Loucy (cell line): ENCODE results near the gene PARVG.

Experiments
- H2AFZ ChIP-seq: fragments of 200-600 bp; sonication (generic); 2 replicates; pipeline ENCODE4 v1.6.0; 2016; ENCODE audit warnings: antibody characterized with exemption, mild to moderate bottlenecking, low read length, moderate library complexity
- H3F3A ChIP-seq: fragments of 200-600 bp; 2 replicates; pipeline ENCODE4 v1.6.0; 2016; ENCODE audit warnings: antibody characterized with exemption, low read depth, mild to moderate bottlenecking
- H3K27me3 ChIP-seq: fragments of 200-600 bp; sonication (generic); 2 replicates; pipeline ENCODE4 v1.6.1; 2014; ENCODE audit warnings: low read length, mild to moderate bottlenecking; ENCODE audit not compliant: insufficient read depth, poor library complexity, severe bottlenecking
- H3K36me3 ChIP-seq: fragments of 200-600 bp; sonication (generic); 2 replicates; pipeline ENCODE4 v1.6.1; 2016; ENCODE audit warnings: low read length; ENCODE audit not compliant: insufficient read depth
- H3K4me1 ChIP-seq: fragments of 200-600 bp; sonication (generic); 2 replicates; pipeline ENCODE4 v1.5.1; 2014; ENCODE audit warnings: low read length, mild to moderate bottlenecking; ENCODE audit not compliant: insufficient read depth, poor library complexity, severe bottlenecking
- H3K4me2 ChIP-seq: fragments of 200-600 bp; sonication (generic); 2 replicates; pipeline ENCODE4 v1.6.0; 2014; ENCODE audit warnings: antibody characterized with exemption, low read length, low read depth, mild to moderate bottlenecking; ENCODE audit not compliant: poor library complexity, severe bottlenecking
- H3K4me3 ChIP-seq: fragments of 200-600 bp; sonication (generic); 2 replicates; pipeline ENCODE4 v1.5.1; 2014; ENCODE audit warnings: low read length, mild to moderate bottlenecking, mixed read lengths; ENCODE audit not compliant: poor library complexity, severe bottlenecking
- H3K79me2 ChIP-seq: fragments of 200-600 bp; sonication (generic); 2 replicates; pipeline ENCODE4 v1.6.1; 2014; ENCODE audit warnings: low read length; ENCODE audit not compliant: insufficient read depth
- H3K9ac ChIP-seq: fragments of 200-600 bp; sonication (generic); 2 replicates; pipeline ENCODE4 v1.6.0; 2014; ENCODE audit warnings: mild to moderate bottlenecking, low read depth, low read length, moderate library complexity; ENCODE audit not compliant: poor library complexity, severe bottlenecking
- H3K9me2 ChIP-seq: fragments of 200-600 bp; sonication (generic); replicated peaks from 2 replicates; pipeline ENCODE4 v1.6.1; 2016; ENCODE audit warnings: low read depth, low read length, mixed read lengths
- H3K9me3 ChIP-seq: fragments of 200-600 bp; sonication (generic); 2 replicates; pipeline ENCODE4 v1.6.1; 2014; ENCODE audit warnings: mild to moderate bottlenecking, antibody characterized with exemption, low read length, low read depth; ENCODE audit not compliant: insufficient read depth
- H4K20me1 ChIP-seq: fragments of 200-600 bp; sonication (generic); 2 replicates; pipeline ENCODE4 v1.6.0; 2014; ENCODE audit warnings: antibody characterized with exemption, low read length, mild to moderate bottlenecking; ENCODE audit not compliant: insufficient read depth, poor library complexity, severe bottlenecking
- CTCF ChIP-seq: fragments of 200-600 bp; sonication (generic); conservative IDR thresholded peaks from 2 replicates; pipeline ENCODE4 v1.5.1; 2014; ENCODE audit warnings: mild to moderate bottlenecking, antibody characterized with exemption, low read length
- EZH2phosphoT487 ChIP-seq: fragments of 200-600 bp; IDR thresholded peaks from 2 replicates; pipeline ENCODE4 v1.6.1; 2018; ENCODE audit warnings: antibody characterized with exemption, mild to moderate bottlenecking, moderate library complexity, borderline replicate concordance

Gene PARVG

GRCh38 chr22:44214187-44214586 is 33.5 kb downstream of the PARVG start:
- H4K20me1 ChIP-seq, result no peaks in the 10 kb centered on the region
- H3F3A ChIP-seq, result no peaks in the 10 kb centered on the region
- H3K9me2 ChIP-seq, result no peaks in the 10 kb centered on the region
- H3K4me1 ChIP-seq, result no peaks in the 10 kb centered on the region
- TF ChIP-seq CTCF (no peak), EZH2phosphoT487 (no peak)
- no peak overlapping the region for H3K4me3 ChIP-seq
- H3K36me3 ChIP-seq, result no peaks in the 10 kb centered on the region; the same call in 1 of the 2 replicates
- no peak overlapping the region for H2AFZ ChIP-seq
- no peak overlapping the region for H3K9ac ChIP-seq
- H3K79me2 ChIP-seq, result no peaks in the 10 kb centered on the region
- H3K4me2 ChIP-seq, result no peak overlapping the region
- H3K27me3 ChIP-seq, result no peaks in the 10 kb centered on the region
- H3K9me3 ChIP-seq, result peaks cover 10% of the 10 kb centered on the region; the same call in 1 of the 2 replicates

GRCh38 chr22:44214764-44215163 is 34.0 kb downstream of the PARVG start:
- Histone ChIP-seq H3K9ac (no peak overlapping the region), H4K20me1 (no peaks in the 10 kb centered on the region), H3K4me3 (no peak overlapping the region), H3K36me3 (no peaks in the 10 kb centered on the region; the same call in 1 of the 2 replicates), H3K4me1 (no peaks in the 10 kb centered on the region), H3K27me3 (no peaks in the 10 kb centered on the region), H3K79me2 (no peaks in the 10 kb centered on the region), H2AFZ (no peak overlapping the region), H3K9me3 (peaks cover 4% of the 10 kb centered on the region; the same call in 1 of the 2 replicates), H3K9me2 (no peaks in the 10 kb centered on the region), H3K4me2 (no peak overlapping the region), H3F3A (no peaks in the 10 kb centered on the region)
- TF ChIP-seq EZH2phosphoT487 (no peak), CTCF (no peak)

- H3K4me2 ChIP-seq, result no peak overlapping the region
Observed at GRCh38 chr22:44215287-44215686, 34.6 kb downstream of the PARVG start.

More at GRCh38 chr22:44215287-44215686, 34.6 kb downstream of the PARVG start:
- Histone ChIP-seq H3K79me2 (no peaks in the 10 kb centered on the region), H2AFZ (no peak overlapping the region), H3K4me1 (no peaks in the 10 kb centered on the region), H3F3A (no peaks in the 10 kb centered on the region), H3K27me3 (no peaks in the 10 kb centered on the region), H3K9me2 (no peaks in the 10 kb centered on the region), H3K9me3 (0 out of 2 replicates have a peak, but pooled peaks cover 3% of the 10 kb centered on the region), H3K36me3 (no peaks in the 10 kb centered on the region; the same call in 1 of the 2 replicates), H4K20me1 (no peaks in the 10 kb centered on the region), H3K9ac (no peak overlapping the region), H3K4me3 (no peak overlapping the region)
- TF ChIP-seq EZH2phosphoT487 (no peak), CTCF (no peak)
